Spleen (tissue), 7 donors: Measurements from ENCODE around the gene BSPRY.

Experiments used
- CTCF ChIP-seq, 11 experiments: fragments of 200-600 bp in 7 of 11; fragments of 450-650 bp in 4 of 11; sonication (generic) in 4 of 11; IDR thresholded peaks in 8 of 11; conservative IDR thresholded peaks in 3 of 11; 1 replicate in 7 of 11; 2 replicates in 4 of 11; pipeline versions ENCODE4 v1.4.0 to v1.8.0; 2016 to 2021; ENCODE audit warnings: antibody characterized with exemption in 11 of 11, inconsistent platforms in 4 of 11, mild to moderate bottlenecking in 1 of 11
- POLR2A ChIP-seq, 3 donors: fragments of 450-650 bp; IDR thresholded peaks; one replicate each; pipeline ENCODE4 v1.5.1; 2017; ENCODE audit warnings: antibody characterized with exemption in 3 of 3, mild to moderate bottlenecking in 1 of 3
- donor health status: DM: no; HTN: no; CAD: no; lungs with moderate emphysema.
- donor health status: DM: no; HTN: no; CAD: no.
- donor health status: DM: no; HTN: no; CAD: no.

GRCh38 chr9:113364951-113365350 is 15.6 kb downstream of the BSPRY start:
- TF ChIP-seq CTCF (IDR thresholded peaks at IDR 0.05 in 8 of 11, conservative IDR thresholded peaks at IDR 0.05 in 3 of 11) (no peak), POLR2A (IDR thresholded peaks at IDR 0.05) (no peak)
